Activated T-helper 17 cell treated with anti-CD3 and anti-CD28 coated beads, Interleukin-2, amount 50 U/mL, for 72 hours (primary cell): Measurements from ENCODE around the gene STARD13. TPM values are rescaled to one million over a fixed set of nuclear protein-coding genes. Genes with fewer than 3 reads are reported as not detected.

Experiments used
- ATAC-seq: fragments of 150-1000 bp; cut with Tn5 transposase; replicated peaks from 2 replicates; pipeline ENCODE4 v1.10.0; 2021; ENCODE audit warnings: mild to moderate bottlenecking, moderate library complexity
- H3K27ac Mint-ChIP-seq: one replicate; pipeline ENCODE4 v1.8.0; 2022; ENCODE audit warnings: mixed read lengths
- H3K27me3 Mint-ChIP-seq: one replicate; pipeline ENCODE4 v1.8.0; 2022; ENCODE audit warnings: mixed read lengths
- H3K36me3 Mint-ChIP-seq: one replicate; pipeline ENCODE4 v1.8.0; 2022; ENCODE audit warnings: low read depth, mild to moderate bottlenecking, mixed read lengths
- H3K4me1 Mint-ChIP-seq: one replicate; pipeline ENCODE4 v1.8.0; 2022; ENCODE audit warnings: mixed read lengths
- H3K4me3 Mint-ChIP-seq: one replicate; pipeline ENCODE4 v1.8.0; 2022; ENCODE audit warnings: mild to moderate bottlenecking, mixed read lengths
- H3K9me3 Mint-ChIP-seq: one replicate; pipeline ENCODE4 v1.8.0; 2022; ENCODE audit warnings: mixed read lengths
- total RNA-seq, 2 donors: library from RNA; stranded (reverse); gene quantifications; one replicate each; pipeline ENCODE4 v1.2.3, GENCODE V29; 2022

The STARD13 gene
- total RNA-seq, 2 donors from 2014 or later: 1.1 to 2.3 TPM

GRCh38 chr13:33110713-33111413 lies 174.7 kb downstream of the STARD13 start:
- no peak overlapping the region for H3K4me3 Mint-ChIP-seq
- H3K36me3 Mint-ChIP-seq: no peaks in the 10 kb centered on the region
- H3K9me3 Mint-ChIP-seq: no peaks in the 10 kb centered on the region
- no peaks in the 10 kb centered on the region for H3K4me1 Mint-ChIP-seq
- no peak overlapping the region for H3K27ac Mint-ChIP-seq
- peaks cover 22% of the 10 kb centered on the region for H3K27me3 Mint-ChIP-seq
- no peak for ATAC-seq

GRCh38 chr13:33110386-33110712 lies 175.2 kb downstream of the STARD13 start:
- Mint-ChIP-seq H3K4me3 (no peak overlapping the region), H3K27me3 (peaks cover 19% of the 10 kb centered on the region), H3K4me1 (no peaks in the 10 kb centered on the region), H3K27ac (no peak overlapping the region), H3K36me3 (no peaks in the 10 kb centered on the region), H3K9me3 (no peaks in the 10 kb centered on the region)
- ATAC-seq: no peak

GRCh38 chr13:33109801-33110200 lies 175.8 kb downstream of the STARD13 start:
- ATAC-seq: no peak
- no peak overlapping the region for H3K27ac Mint-ChIP-seq
- H3K27me3 Mint-ChIP-seq: peaks cover 13% of the 10 kb centered on the region
- no peak overlapping the region for H3K4me3 Mint-ChIP-seq
- no peaks in the 10 kb centered on the region for H3K9me3 Mint-ChIP-seq
- no peaks in the 10 kb centered on the region for H3K4me1 Mint-ChIP-seq
- no peaks in the 10 kb centered on the region for H3K36me3 Mint-ChIP-seq

- no peaks in the 10 kb centered on the region for H3K36me3 Mint-ChIP-seq
Observed at GRCh38 chr13:33109271-33109697, 176.3 kb downstream of the STARD13 start.

GRCh38 chr13:33108620-33109019 lies 176.9 kb downstream of the STARD13 start:
- H3K9me3 Mint-ChIP-seq: no peaks in the 10 kb centered on the region
- H3K27ac Mint-ChIP-seq: no peak overlapping the region
- peaks cover 13% of the 10 kb centered on the region for H3K27me3 Mint-ChIP-seq
- H3K4me1 Mint-ChIP-seq: no peaks in the 10 kb centered on the region
- H3K4me3 Mint-ChIP-seq: no peak overlapping the region
- no peak for ATAC-seq
- H3K36me3 Mint-ChIP-seq: no peaks in the 10 kb centered on the region

More at GRCh38 chr13:33109271-33109697, 176.3 kb downstream of the STARD13 start:
- no peaks in the 10 kb centered on the region for H3K9me3 Mint-ChIP-seq
- H3K27ac Mint-ChIP-seq: no peak overlapping the region
- H3K27me3 Mint-ChIP-seq: peaks cover 13% of the 10 kb centered on the region
- H3K4me3 Mint-ChIP-seq: no peak overlapping the region
- ATAC-seq: no peak
- H3K4me1 Mint-ChIP-seq: no peaks in the 10 kb centered on the region

GRCh38 chr13:33107361-33107760 lies 178.2 kb downstream of the STARD13 start:
- no peaks in the 10 kb centered on the region for H3K9me3 Mint-ChIP-seq
- peaks cover 12% of the 10 kb centered on the region for H3K27me3 Mint-ChIP-seq
- no peak overlapping the region for H3K4me3 Mint-ChIP-seq
- no peaks in the 10 kb centered on the region for H3K4me1 Mint-ChIP-seq
- no peak for ATAC-seq
- H3K36me3 Mint-ChIP-seq: no peaks in the 10 kb centered on the region
- H3K27ac Mint-ChIP-seq: no peak overlapping the region

GRCh38 chr13:33106656-33107360 lies 178.7 kb downstream of the STARD13 start:
- no peak for ATAC-seq
- H3K9me3 Mint-ChIP-seq: no peaks in the 10 kb centered on the region
- no peak overlapping the region for H3K27ac Mint-ChIP-seq
- no peaks in the 10 kb centered on the region for H3K36me3 Mint-ChIP-seq
- no peaks in the 10 kb centered on the region for H3K4me1 Mint-ChIP-seq
- H3K27me3 Mint-ChIP-seq: peaks cover 12% of the 10 kb centered on the region
- no peak overlapping the region for H3K4me3 Mint-ChIP-seq

GRCh38 chr13:33105387-33106005 lies 180.1 kb downstream of the STARD13 start:
- no peaks in the 10 kb centered on the region for H3K36me3 Mint-ChIP-seq
- H3K27ac Mint-ChIP-seq: no peak overlapping the region
- no peaks in the 10 kb centered on the region for H3K4me1 Mint-ChIP-seq
- ATAC-seq: no peak
- H3K4me3 Mint-ChIP-seq: no peak overlapping the region
- no peaks in the 10 kb centered on the region for H3K9me3 Mint-ChIP-seq
- peaks cover 20% of the 10 kb centered on the region for H3K27me3 Mint-ChIP-seq

- H3K27me3 Mint-ChIP-seq: peaks cover 16% of the 10 kb centered on the region
- no peak overlapping the region for H3K4me3 Mint-ChIP-seq
- H3K36me3 Mint-ChIP-seq: no peaks in the 10 kb centered on the region
- ATAC-seq: no peak
- H3K9me3 Mint-ChIP-seq: no peaks in the 10 kb centered on the region
- H3K4me1 Mint-ChIP-seq: no peaks in the 10 kb centered on the region
- no peak overlapping the region for H3K27ac Mint-ChIP-seq
Observed at GRCh38 chr13:33103457-33103856, 182.1 kb downstream of the STARD13 start.

- Mint-ChIP-seq H3K27me3 (peaks cover 11% of the 10 kb centered on the region), H3K9me3 (no peaks in the 10 kb centered on the region), H3K4me1 (no peaks in the 10 kb centered on the region), H3K36me3 (no peaks in the 10 kb centered on the region), H3K4me3 (no peak overlapping the region), H3K27ac (no peak overlapping the region)
- ATAC-seq: no peak
Observed at GRCh38 chr13:33101835-33102234, 183.7 kb downstream of the STARD13 start.

- Mint-ChIP-seq H3K27me3 (peaks cover 11% of the 10 kb centered on the region), H3K4me1 (no peaks in the 10 kb centered on the region), H3K27ac (no peak overlapping the region), H3K9me3 (no peaks in the 10 kb centered on the region), H3K4me3 (no peak overlapping the region), H3K36me3 (no peaks in the 10 kb centered on the region)
- ATAC-seq: no peak
Observed at GRCh38 chr13:33100886-33101285, 184.7 kb downstream of the STARD13 start.

- ATAC-seq: no peak
- Mint-ChIP-seq H3K27me3 (peaks cover 11% of the 10 kb centered on the region), H3K4me3 (no peak overlapping the region), H3K4me1 (no peaks in the 10 kb centered on the region), H3K9me3 (no peaks in the 10 kb centered on the region), H3K36me3 (no peaks in the 10 kb centered on the region), H3K27ac (no peak overlapping the region)
Observed at GRCh38 chr13:33099860-33100259, 185.7 kb downstream of the STARD13 start.

GRCh38 chr13:33096886-33097605 lies 188.5 kb downstream of the STARD13 start:
- no peak for ATAC-seq
- no peak overlapping the region for H3K27ac Mint-ChIP-seq
- H3K4me3 Mint-ChIP-seq: no peak overlapping the region
- H3K27me3 Mint-ChIP-seq: peaks cover 8% of the 10 kb centered on the region
- H3K36me3 Mint-ChIP-seq: no peaks in the 10 kb centered on the region
- H3K4me1 Mint-ChIP-seq: no peaks in the 10 kb centered on the region
- H3K9me3 Mint-ChIP-seq: no peaks in the 10 kb centered on the region

GRCh38 chr13:33092073-33092987 lies 193.2 kb downstream of the STARD13 start:
- Mint-ChIP-seq H3K36me3 (no peaks in the 10 kb centered on the region), H3K27ac (no peak overlapping the region), H3K27me3 (peaks cover 7% of the 10 kb centered on the region), H3K9me3 (no peaks in the 10 kb centered on the region), H3K4me3 (no peak overlapping the region), H3K4me1 (no peaks in the 10 kb centered on the region)
- ATAC-seq: no peak
